ENCODE data around the gene NUAK1.

DNA sequence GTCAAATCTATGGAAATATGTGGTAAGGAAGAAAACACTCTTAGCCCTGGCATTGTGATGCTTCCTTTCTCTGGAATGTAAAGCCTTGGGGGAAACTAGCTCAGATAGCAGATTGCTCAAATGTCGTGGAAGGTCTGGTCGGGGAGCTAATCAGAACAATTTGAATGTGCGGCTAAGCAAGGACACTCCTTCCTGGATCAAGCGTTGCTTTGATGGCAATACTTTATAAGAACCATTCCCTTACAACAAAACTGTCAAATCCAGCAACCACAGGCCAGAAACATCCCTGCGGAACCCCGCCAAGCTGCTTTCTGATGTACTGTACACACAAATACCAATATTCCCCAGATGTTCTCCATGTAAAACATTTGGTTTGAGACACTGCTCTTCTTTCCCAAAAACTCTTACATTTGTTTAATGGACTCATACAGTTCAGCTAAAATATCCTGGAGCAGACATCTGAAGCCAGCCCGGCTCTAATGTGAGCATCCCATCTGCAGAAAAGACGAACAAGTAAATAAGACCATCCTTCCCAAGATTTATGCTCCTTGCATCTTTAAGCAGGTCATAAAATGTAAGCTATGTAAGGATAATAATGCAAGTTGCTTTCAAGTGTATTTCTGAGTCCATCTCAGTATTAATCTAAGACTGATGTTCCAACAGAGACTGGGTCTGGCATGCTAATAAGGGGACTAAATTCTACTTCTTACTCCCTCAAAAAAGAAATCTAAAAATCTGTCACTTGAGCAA lies 20.2 kb downstream of the NUAK1 start:
- TF ChIP-seq, protein P1, sequence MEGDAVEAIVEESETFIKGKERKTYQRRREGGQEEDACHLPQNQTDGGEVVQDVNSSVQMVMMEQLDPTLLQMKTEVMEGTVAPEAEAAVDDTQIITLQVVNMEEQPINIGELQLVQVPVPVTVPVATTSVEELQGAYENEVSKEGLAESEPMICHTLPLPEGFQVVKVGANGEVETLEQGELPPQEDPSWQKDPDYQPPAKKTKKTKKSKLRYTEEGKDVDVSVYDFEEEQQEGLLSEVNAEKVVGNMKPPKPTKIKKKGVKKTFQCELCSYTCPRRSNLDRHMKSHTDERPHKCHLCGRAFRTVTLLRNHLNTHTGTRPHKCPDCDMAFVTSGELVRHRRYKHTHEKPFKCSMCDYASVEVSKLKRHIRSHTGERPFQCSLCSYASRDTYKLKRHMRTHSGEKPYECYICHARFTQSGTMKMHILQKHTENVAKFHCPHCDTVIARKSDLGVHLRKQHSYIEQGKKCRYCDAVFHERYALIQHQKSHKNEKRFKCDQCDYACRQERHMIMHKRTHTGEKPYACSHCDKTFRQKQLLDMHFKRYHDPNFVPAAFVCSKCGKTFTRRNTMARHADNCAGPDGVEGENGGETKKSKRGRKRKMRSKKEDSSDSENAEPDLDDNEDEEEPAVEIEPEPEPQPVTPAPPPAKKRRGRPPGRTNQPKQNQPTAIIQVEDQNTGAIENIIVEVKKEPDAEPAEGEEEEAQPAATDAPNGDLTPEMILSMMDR (conservative IDR thresholded peaks at IDR 0.05): no peak
- no peak for TF ChIP-seq ZFX (IDR thresholded peaks at IDR 0.05)

All from C4-2B (cell line).